BJ (cell line): Measurements from ENCODE around the gene RTKN. TPM values are rescaled to one million over a fixed set of nuclear protein-coding genes. Genes with fewer than 3 reads are reported as not detected.
A peak's percentile ranks its signal among the peaks of the same experiment; 100 is the strongest.
"Not testable (repeated sequence)": the region's sequence is repeated elsewhere in the genome, so short reads cannot be mapped to it uniquely, and the experiment has no call there.

Experiments
- CTCF ChIA-PET: fragments of 350-600 bp; formaldehyde crosslinking; extraction: SDS; loops from one replicate; lab custom pipeline; 2021; ENCODE audit warnings: antibody characterized with exemption, inconsistent platforms; lab: Yijun Ruan, JAX
- POLR2A ChIA-PET: fragments of 300-600 bp; sonication (Branson Sonifier 250); formaldehyde crosslinking; extraction: SDS; loops from one replicate; lab custom pipeline; 2021; ENCODE audit warnings: antibody characterized with exemption; lab: Charles Lee
- DNase-seq: peaks from one replicate; pipeline ENCODE4 v3.0.0-alpha.2; 2011; ENCODE audit warnings: low read depth
- H3K27me3 ChIP-seq: 2 replicates; pipeline ENCODE4 v1.6.0; 2011; ENCODE audit warnings: low read length; ENCODE audit not compliant: control insufficient read depth, insufficient read depth
- H3K36me3 ChIP-seq: 2 replicates; pipeline ENCODE4 v1.5.1; 2011; ENCODE audit warnings: low read length; ENCODE audit not compliant: control insufficient read depth, insufficient read depth
- H3K4me3 ChIP-seq: 2 replicates; pipeline ENCODE4 v1.5.1; 2011; ENCODE audit warnings: low read depth, mild to moderate bottlenecking, control low read depth, low read length
- polyA plus RNA-seq: library from polyadenylated mRNA; depleted of rRNA; stranded (reverse); fragments of >200 nt; gene quantifications from 2 replicates; pipeline ENCODE4 v1.2.3, GENCODE V29; 2011
- TF ChIP-seq, protein P1 (sequence below): IDR thresholded peaks from 2 replicates; pipeline ENCODE4 v1.5.1; 2011; ENCODE audit warnings: low read depth, mild to moderate bottlenecking, control low read depth, inconsistent platforms, low read length, moderate library complexity; ENCODE audit not compliant: insufficient read depth

The RTKN gene
- polyA plus RNA-seq, 1 experiment: 12.4 TPM

DNA sequence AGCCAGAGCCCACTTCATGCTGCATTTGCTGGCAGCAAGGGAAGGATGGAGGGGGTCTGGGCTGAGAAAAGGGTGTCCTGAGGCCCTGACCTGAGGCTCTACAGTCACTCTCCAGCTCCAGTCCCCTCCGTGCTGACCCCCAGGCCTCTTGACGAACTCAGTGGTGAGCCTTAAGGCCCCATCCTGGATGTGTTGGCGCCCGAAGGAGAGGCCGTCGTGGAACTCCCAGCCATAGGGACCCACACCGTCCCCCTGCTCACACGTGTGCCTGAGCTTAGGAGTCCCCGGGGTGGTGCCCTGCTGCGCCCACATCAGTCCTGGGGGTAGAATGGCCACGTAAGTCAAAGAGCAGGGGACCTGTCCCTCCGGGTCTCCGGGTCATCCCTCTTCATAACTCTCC, 22.7 kb upstream of the RTKN start:
- H3K36me3 ChIP-seq: peaks cover 15% of the 10 kb centered on the region
- POLR2A ChIA-PET: interaction anchor here (0.7 kb wide), 1 partner anchor 25 kb away, joined by 7 read pairs; no protein-coding TSS in a partner anchor

DNA sequence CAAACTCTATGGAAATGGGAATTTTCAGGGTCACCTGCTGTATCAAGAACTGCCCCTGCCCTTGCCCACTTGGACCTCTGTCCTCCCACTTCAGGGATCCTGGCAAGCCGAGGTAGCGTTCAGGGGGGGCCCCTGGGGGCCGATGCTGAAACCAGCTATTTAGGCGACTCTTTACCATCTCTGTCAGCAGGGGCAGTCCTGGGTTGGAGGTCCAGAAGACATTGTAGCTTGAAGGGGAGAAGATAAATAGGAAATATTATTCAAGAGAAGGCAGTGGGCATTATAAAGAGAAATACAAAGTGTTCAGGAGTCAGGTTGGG, 21.0 kb upstream of the RTKN start:
- no peak overlapping the region for H3K4me3 ChIP-seq
- H3K27me3 ChIP-seq: no peaks in the 10 kb centered on the region
- DNase-seq: no peak
- ChIA-PET CTCF (no interaction called here), POLR2A (no interaction called here)
- H3K36me3 ChIP-seq: peaks cover 15% of the 10 kb centered on the region
- TF ChIP-seq, protein P1, sequence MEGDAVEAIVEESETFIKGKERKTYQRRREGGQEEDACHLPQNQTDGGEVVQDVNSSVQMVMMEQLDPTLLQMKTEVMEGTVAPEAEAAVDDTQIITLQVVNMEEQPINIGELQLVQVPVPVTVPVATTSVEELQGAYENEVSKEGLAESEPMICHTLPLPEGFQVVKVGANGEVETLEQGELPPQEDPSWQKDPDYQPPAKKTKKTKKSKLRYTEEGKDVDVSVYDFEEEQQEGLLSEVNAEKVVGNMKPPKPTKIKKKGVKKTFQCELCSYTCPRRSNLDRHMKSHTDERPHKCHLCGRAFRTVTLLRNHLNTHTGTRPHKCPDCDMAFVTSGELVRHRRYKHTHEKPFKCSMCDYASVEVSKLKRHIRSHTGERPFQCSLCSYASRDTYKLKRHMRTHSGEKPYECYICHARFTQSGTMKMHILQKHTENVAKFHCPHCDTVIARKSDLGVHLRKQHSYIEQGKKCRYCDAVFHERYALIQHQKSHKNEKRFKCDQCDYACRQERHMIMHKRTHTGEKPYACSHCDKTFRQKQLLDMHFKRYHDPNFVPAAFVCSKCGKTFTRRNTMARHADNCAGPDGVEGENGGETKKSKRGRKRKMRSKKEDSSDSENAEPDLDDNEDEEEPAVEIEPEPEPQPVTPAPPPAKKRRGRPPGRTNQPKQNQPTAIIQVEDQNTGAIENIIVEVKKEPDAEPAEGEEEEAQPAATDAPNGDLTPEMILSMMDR: no peak

More for the DNA sequence above, 22.7 kb upstream of the RTKN start:
- TF ChIP-seq, protein P1: no peak
- CTCF ChIA-PET: interaction anchor here (0.9 kb wide), 1 partner anchor 48 kb away, joined by 3 read pairs; no protein-coding TSS in a partner anchor
- DNase-seq: no peak
- Histone ChIP-seq H3K27me3 (no peaks in the 10 kb centered on the region), H3K4me3 (peak overlapping the region; percentile 73)

DNA sequence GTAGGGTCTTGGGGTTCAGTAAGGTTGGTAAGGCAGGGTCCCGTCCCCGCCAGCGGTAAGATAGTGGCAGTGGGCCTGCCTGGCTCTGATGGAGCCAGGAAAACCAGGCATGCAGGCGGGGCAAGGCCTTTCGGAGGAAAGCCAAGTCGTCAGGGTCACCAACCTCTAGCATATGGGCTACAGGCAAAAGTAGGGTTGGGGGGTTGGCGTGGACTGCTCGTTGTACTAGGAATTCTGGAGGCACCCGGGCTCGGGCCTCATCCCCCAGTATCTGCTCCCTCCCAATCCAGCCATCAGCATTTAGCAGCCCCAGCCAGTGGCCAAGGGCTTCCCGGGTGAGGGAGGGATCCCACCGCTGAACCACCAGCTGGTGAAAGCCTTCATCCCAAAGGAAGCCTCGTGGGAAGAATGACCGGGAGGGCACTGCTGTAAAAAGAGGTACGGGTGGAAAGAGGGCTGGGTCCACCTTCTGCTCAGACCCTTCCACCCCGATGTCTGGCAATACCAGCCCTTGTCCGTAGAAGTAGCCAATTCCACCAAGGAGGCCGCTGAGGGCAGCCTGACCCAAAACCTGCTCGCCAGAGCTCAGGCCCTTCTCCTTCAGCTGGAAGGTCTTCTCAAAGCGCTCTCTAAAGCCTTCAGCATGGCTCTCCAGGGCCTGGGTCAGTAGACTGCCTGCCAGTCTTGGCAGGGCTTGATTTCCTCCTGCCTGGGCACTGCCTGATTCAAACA, 20.5 kb upstream of the RTKN start:
- POLR2A ChIA-PET: no interaction called here
- no peaks in the 10 kb centered on the region for H3K27me3 ChIP-seq
- TF ChIP-seq, protein P1: no peak
- no peak for DNase-seq
- peaks cover 15% of the 10 kb centered on the region for H3K36me3 ChIP-seq
- H3K4me3 ChIP-seq: no peak overlapping the region
- CTCF ChIA-PET: interaction anchor here (1.0 kb wide), 1 partner anchor 123 kb away, joined by 3 read pairs; no protein-coding TSS in a partner anchor

- TF ChIP-seq, protein P1: 0 out of 2 replicates have a peak, but pooled peaks have one; percentile 23
- H3K36me3 ChIP-seq: peaks cover 15% of the 10 kb centered on the region
- POLR2A ChIA-PET: no interaction called here
- H3K27me3 ChIP-seq: no peaks in the 10 kb centered on the region
- CTCF ChIA-PET: interaction anchor here (0.6 to 1.2 kb wide), 3 partner anchors 21 to 126 kb away, joined by 3 read pairs; no protein-coding TSS in a partner anchor
- DNase-seq: no peak
- H3K4me3 ChIP-seq: no peak overlapping the region
Observed at GRCh38 chr2:74461187-74462053, 19.7 kb upstream of the RTKN start.

DNA sequence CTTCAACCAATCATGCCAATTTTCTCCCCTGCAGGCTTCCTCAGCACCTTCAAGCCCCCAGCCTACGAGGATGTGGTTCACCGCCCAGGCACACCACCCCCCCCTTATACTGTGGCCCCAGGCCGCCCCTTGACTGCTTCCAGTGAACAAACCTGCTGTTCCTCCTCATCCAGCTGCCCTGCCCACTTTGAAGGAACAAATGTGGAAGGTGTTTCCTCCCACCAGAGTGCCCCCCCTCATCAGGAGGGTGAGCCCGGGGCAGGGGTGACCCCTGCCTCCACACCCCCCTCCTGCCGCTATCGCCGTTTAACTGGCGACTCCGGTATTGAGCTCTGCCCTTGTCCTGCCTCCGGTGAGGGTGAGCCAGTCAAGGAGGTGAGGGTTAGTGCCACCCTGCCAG, 18.4 kb upstream of the RTKN start:
- CTCF ChIA-PET: interaction anchor here (1.2 kb wide), 1 partner anchor 127 kb away, joined by 3 read pairs; no protein-coding TSS in a partner anchor
- peaks cover 15% of the 10 kb centered on the region for H3K36me3 ChIP-seq
- POLR2A ChIA-PET, H3K27me3 ChIP-seq, DNase-seq, H3K4me3 ChIP-seq: not testable (repeated sequence)

GRCh38 chr2:74459503-74460118, 17.9 kb upstream of the RTKN start:
- DNase-seq, POLR2A ChIA-PET: not testable (repeated sequence)

More at GRCh38 chr2:74459503-74460118, 17.9 kb upstream of the RTKN start:
- H3K4me3 ChIP-seq, CTCF ChIA-PET, H3K27me3 ChIP-seq: not testable (repeated sequence)
- H3K36me3 ChIP-seq: peaks cover 15% of the 10 kb centered on the region
